ENCODE measurements around the gene FGD4.

Gene FGD4

GRCh38 chr12:32568228-32568627, 168.9 kb downstream of the FGD4 start:
- DNase-seq (ENCODE audit: low read depth), result peak; percentile 93
- TF ChIP-seq CTCF (IDR thresholded peaks at IDR 0.05; ENCODE audit: control insufficient read depth, insufficient read depth, low read depth, low read length, missing control alignments), result no peak
- H3K4me3 ChIP-seq (ENCODE audit: control insufficient read depth, low read depth, low read length), result no peak overlapping the region

- no peak for DNase-seq (ENCODE audit: low read depth)
- no peak overlapping the region for H3K4me3 ChIP-seq (ENCODE audit: control insufficient read depth, low read depth, low read length)
- TF ChIP-seq CTCF (IDR thresholded peaks at IDR 0.05; ENCODE audit: control insufficient read depth, insufficient read depth, low read depth, low read length, missing control alignments), result no peak
These were observed 169.9 kb downstream of the FGD4 start for GRCh38 chr12:32569259-32569658.

GRCh38 chr12:32574585-32574984, 175.2 kb downstream of the FGD4 start:
- DNase-seq (ENCODE audit: low read depth), result no peak
- TF ChIP-seq CTCF (IDR thresholded peaks at IDR 0.05; ENCODE audit: control insufficient read depth, insufficient read depth, low read depth, low read length, missing control alignments), result no peak
- no peak overlapping the region for H3K4me3 ChIP-seq (ENCODE audit: control insufficient read depth, low read depth, low read length)

- H3K4me3 ChIP-seq (ENCODE audit: control insufficient read depth, low read depth, low read length), result no peak overlapping the region
- no peak for DNase-seq (ENCODE audit: low read depth)
- TF ChIP-seq CTCF (IDR thresholded peaks at IDR 0.05; ENCODE audit: control insufficient read depth, insufficient read depth, low read depth, low read length, missing control alignments), result no peak
These were observed 178.0 kb downstream of the FGD4 start for GRCh38 chr12:32577328-32577727.

GRCh38 chr12:32583534-32583933, 184.2 kb downstream of the FGD4 start:
- TF ChIP-seq CTCF (IDR thresholded peaks at IDR 0.05; ENCODE audit: control insufficient read depth, insufficient read depth, low read depth, low read length, missing control alignments), result no peak
- no peak for DNase-seq (ENCODE audit: low read depth)
- H3K4me3 ChIP-seq (ENCODE audit: control insufficient read depth, low read depth, low read length), result no peak overlapping the region

- DNase-seq (ENCODE audit: low read depth), result no peak
- H3K4me3 ChIP-seq (ENCODE audit: control insufficient read depth, low read depth, low read length), result no peak overlapping the region
- TF ChIP-seq CTCF (IDR thresholded peaks at IDR 0.05; ENCODE audit: control insufficient read depth, insufficient read depth, low read depth, low read length, missing control alignments), result no peak
These were observed 186.3 kb downstream of the FGD4 start for GRCh38 chr12:32585680-32586079.

GRCh38 chr12:32586390-32586789, 187.0 kb downstream of the FGD4 start:
- no peak for DNase-seq (ENCODE audit: low read depth)
- H3K4me3 ChIP-seq (ENCODE audit: control insufficient read depth, low read depth, low read length), result no peak overlapping the region
- TF ChIP-seq CTCF (IDR thresholded peaks at IDR 0.05; ENCODE audit: control insufficient read depth, insufficient read depth, low read depth, low read length, missing control alignments), result no peak

Data from AG09309 (cell line).